Neutrophil (primary cell): ENCODE measurements around the gene RELA.
"Not testable (repeated sequence)": the region's sequence is repeated elsewhere in the genome, so short reads cannot be mapped to it uniquely, and the experiment has no call there.

ENCODE experiments used
- H3K27ac ChIP-seq: fragments of 200-600 bp; sonication (generic); 2 replicates; pipeline ENCODE4 v1.5.1; 2016; ENCODE audit warnings: mild to moderate bottlenecking, moderate library complexity
- H3K27me3 ChIP-seq: fragments of 200-600 bp; sonication (generic); 2 replicates; pipeline ENCODE4 v1.6.0; 2016; ENCODE audit warnings: mild to moderate bottlenecking
- H3K36me3 ChIP-seq: fragments of 200-600 bp; sonication (generic); 2 replicates; pipeline ENCODE4 v1.5.1; 2017
- H3K4me1 ChIP-seq, 2 experiments: fragments of 200-600 bp in 1 of 2; sonication (generic) in 1 of 2; 1 replicate in 1 of 2; 2 replicates in 1 of 2; pipeline versions ENCODE4 v1.5.1 to v1.6.1; 2013 to 2016; ENCODE audit warnings: low read depth in 1 of 2, low read length in 1 of 2, mild to moderate bottlenecking in 1 of 2, moderate library complexity in 1 of 2; ENCODE audit not compliant: control insufficient read depth in 1 of 2, insufficient read depth in 1 of 2
- H3K4me3 ChIP-seq, 2 experiments: fragments of 200-600 bp in 1 of 2; sonication (generic) in 1 of 2; 1 replicate in 1 of 2; 2 replicates in 1 of 2; pipeline ENCODE4 v1.5.1; 2013 to 2016; ENCODE audit warnings: low read depth in 1 of 2, low read length in 1 of 2, mild to moderate bottlenecking in 1 of 2, moderate library complexity in 1 of 2
- H3K9me3 ChIP-seq: fragments of 200-600 bp; sonication (generic); 2 replicates; pipeline ENCODE4 v1.5.1; 2016
- TF ChIP-seq, protein P1 (sequence below): fragments of 200-600 bp; sonication (generic); IDR thresholded peaks from 2 replicates; pipeline ENCODE4 v1.5.1; 2016; ENCODE audit warnings: antibody characterized with exemption

RELA gene

DNA sequence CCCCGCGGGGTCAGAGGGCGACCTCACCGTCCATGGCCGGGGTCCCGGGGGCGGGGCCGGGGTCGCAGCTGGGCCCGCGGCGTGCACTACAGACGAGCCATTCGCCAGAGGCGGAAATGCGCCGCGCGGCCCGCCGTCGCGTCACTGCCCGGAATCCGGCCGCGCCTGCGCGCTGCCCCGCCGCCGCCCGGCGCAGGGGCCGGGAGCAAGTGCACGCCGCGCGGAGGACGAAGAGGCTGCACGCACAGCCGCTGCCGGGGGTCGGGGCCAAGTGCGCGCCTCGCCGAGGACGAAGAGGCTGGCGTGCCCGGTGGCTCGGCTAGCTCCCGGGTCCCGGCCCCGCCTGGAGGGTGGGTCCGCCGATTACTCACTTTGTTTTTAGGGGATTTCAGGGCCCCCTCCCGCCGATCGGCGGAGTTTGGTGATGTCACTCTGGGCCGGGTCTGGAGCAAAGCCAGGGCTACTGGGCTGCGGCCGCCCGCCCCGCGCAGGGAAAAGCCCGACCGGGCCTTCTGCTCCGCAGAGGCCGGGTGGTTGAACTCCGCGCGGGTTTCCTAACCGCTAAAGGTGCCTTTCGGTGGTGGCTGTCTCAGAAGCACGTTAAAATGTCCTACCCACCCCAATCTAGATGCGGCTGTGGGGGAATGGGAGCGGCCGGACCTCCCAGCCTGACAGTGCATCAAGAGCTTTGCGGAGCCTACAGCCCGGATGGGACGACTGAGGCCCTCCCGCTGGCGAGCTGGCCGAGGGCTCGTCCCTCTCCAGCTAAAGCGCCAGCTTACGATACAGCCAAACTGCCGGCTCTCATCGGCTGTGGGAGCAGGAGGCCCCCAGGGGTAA lies at the start of gene RELA:
RELA (minus strand) TSS at position 118 of the 840 bp plus-strand sequence; CDS start at position 34, 84 bp downstream.
- H3K27me3 ChIP-seq, result no peaks in the 10 kb centered on the region
- no peaks in the 10 kb centered on the region for H3K9me3 ChIP-seq
- peaks cover 26 to 29% of the 10 kb centered on the region in 2 experiments for H3K4me1 ChIP-seq
- TF ChIP-seq, protein P1, sequence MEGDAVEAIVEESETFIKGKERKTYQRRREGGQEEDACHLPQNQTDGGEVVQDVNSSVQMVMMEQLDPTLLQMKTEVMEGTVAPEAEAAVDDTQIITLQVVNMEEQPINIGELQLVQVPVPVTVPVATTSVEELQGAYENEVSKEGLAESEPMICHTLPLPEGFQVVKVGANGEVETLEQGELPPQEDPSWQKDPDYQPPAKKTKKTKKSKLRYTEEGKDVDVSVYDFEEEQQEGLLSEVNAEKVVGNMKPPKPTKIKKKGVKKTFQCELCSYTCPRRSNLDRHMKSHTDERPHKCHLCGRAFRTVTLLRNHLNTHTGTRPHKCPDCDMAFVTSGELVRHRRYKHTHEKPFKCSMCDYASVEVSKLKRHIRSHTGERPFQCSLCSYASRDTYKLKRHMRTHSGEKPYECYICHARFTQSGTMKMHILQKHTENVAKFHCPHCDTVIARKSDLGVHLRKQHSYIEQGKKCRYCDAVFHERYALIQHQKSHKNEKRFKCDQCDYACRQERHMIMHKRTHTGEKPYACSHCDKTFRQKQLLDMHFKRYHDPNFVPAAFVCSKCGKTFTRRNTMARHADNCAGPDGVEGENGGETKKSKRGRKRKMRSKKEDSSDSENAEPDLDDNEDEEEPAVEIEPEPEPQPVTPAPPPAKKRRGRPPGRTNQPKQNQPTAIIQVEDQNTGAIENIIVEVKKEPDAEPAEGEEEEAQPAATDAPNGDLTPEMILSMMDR, result peak; percentile 68
- H3K36me3 ChIP-seq, result peaks cover 37% of the 10 kb centered on the region
- peak within 1 kb of the TSS; percentile 85 to 87 for H3K4me3 ChIP-seq
- H3K27ac ChIP-seq, result peak within 1 kb of the TSS; percentile 99

DNA sequence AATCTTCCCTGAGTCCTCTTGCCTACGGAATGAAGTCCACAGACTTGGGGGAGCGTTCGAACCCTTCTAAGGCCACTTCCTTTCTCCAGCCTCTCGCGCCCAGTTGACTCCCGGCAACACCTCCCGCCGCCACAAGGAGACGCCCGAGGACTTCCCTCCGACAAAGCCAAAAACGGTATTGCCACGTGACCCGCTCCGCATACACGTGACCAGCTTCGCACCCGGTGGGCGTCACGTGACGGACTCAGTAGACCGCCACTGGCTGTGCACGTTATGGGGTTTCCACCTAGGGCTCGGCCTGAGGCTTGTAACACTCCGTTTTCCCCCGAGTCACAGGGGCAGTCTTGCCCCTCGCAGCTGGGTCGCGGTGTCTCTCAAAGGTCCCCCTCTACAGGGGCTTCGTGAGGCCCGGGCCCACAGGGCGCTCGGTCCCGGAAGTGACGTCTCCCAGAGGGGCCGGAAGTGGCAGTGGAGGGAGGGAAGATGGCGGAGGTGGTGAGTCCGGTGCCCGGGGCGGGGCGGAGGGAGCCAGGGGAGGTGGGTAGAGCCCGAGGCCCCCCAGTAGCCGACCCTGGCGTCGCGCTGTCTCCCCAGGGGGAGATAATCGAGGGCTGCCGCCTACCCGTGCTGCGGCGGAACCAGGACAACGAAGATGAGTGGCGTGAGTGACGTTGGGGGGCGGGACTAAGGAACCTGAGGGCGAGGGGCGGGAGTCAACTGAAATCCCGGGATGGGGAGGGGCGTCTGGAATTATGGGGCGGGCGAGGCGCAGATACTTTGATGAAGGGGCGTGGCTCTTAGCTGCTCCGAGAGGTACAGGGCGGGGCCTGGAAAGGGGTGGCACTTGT lies 49.3 kb upstream of the RELA start, which contains the start of gene KAT5:
KAT5 (plus strand) TSS at position 468 of the 848 bp plus-strand sequence; CDS start at position 484, 16 bp downstream.
- TF ChIP-seq, protein P1, result peak; percentile 99
- H3K36me3 ChIP-seq, result peaks cover 48% of the 10 kb centered on the region
- H3K4me1 ChIP-seq, result peaks cover 15% of the 10 kb centered on the region in 2 experiments
- peak within 1 kb of the TSS; percentile 99 for H3K4me3 ChIP-seq
- no peaks in the 10 kb centered on the region for H3K9me3 ChIP-seq
- no peaks in the 10 kb centered on the region for H3K27me3 ChIP-seq
- H3K27ac ChIP-seq, result peak within 1 kb of the TSS; percentile 99

DNA sequence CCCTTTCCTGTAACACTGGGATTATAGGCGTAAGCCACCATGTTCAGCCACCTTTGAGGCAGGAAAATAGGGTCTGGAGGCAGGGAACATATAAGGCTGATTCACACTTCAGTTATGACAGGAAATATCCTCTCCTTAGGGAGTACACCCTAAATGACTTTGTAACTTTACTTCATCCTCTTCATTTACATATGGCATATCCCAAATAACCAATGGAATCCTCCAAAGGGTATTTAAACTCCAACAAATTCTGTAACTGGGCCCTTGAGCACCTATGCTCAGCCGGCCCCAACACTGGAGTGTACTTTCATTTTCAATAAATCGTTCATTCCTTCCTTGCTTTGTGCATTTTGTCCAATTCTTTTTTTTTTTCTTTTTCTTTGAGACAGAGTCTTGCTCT lies 47.7 kb upstream of the RELA start:
- TF ChIP-seq, protein P1, result no peak
- Histone ChIP-seq H3K36me3 (peaks cover 32% of the 10 kb centered on the region), H3K27ac (no peak overlapping the region), H3K27me3 (no peaks in the 10 kb centered on the region), H3K9me3 (no peaks in the 10 kb centered on the region), H3K4me3 (no peak overlapping the region), H3K4me1 (peaks cover 17 to 20% of the 10 kb centered on the region in 2 experiments)

DNA sequence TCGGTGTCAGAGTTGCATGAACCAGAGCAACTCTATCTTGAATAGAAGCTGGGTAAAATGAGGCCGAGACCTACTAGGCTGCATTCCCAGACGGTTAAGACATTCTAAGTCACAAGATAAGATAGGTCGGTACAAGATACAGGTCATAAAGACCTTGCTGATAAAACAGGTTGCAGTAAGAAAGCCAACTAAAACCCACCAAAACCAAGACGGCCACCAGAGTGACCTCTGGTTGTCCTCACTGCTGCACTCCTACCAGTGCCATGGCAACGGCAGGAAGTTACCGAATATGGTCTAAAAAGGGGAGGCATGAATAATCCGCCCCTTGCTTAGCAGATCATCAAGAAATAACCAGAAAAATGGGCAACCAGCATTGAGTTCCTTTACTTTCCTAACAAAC lies 46.9 kb upstream of the RELA start:
- H3K9me3 ChIP-seq, result no peaks in the 10 kb centered on the region
- peaks cover 25% of the 10 kb centered on the region for H3K36me3 ChIP-seq
- TF ChIP-seq, protein P1, result no peak

DNA sequence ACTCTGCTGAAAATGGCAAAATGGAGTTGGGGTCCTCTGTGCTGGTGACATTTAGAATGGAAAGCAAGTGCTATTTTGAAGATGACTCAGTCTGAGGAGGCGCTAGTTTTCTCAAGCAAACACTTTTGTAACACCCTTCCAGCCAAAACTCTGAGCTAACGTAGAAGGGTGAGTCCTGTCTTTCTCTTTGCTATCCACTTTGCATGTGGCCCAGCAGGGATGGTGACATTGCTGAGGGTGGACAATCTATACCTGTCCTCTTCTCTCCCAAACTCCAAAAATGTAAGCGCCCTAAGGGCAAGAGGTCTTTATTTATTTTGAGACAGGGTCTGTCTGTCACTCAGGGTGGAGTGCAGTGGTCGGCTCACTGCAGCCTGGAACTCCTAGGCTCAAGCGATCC lies 45.7 kb upstream of the RELA start:
- TF ChIP-seq, protein P1, result no peak
- Histone ChIP-seq H3K9me3 (no peaks in the 10 kb centered on the region), H3K4me3 (no peak overlapping the region), H3K4me1 (peaks cover 17 to 20% of the 10 kb centered on the region in 2 experiments), H3K36me3 (peaks cover 12% of the 10 kb centered on the region), H3K27ac (no peak overlapping the region), H3K27me3 (no peaks in the 10 kb centered on the region)

More for the DNA sequence above, 46.9 kb upstream of the RELA start:
- Histone ChIP-seq H3K27me3 (no peaks in the 10 kb centered on the region), H3K27ac (no peak overlapping the region), H3K4me1 (peaks cover 17 to 20% of the 10 kb centered on the region in 2 experiments), H3K4me3 (no peak overlapping the region)

DNA sequence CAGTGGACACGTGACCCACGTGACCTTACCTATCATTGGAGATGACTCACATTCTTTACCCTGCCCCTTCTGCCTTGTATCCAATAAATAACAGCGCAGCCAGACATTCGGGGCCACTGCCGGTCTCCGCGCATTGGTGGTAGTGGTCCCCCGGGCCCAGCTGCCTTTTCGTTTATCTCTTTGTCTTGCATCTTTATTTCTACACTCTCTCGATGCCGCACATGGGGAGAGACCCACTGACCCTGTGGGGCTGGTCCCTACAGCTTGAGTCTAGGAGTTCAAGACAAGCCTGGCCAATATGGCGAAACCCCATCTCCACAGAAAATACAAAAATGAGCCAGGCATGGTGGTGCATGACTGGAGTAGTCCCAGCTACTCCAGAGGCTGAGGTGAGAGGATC lies 44.3 kb upstream of the RELA start:
- not testable (repeated sequence) for H3K4me3 ChIP-seq, H3K27me3 ChIP-seq, H3K27ac ChIP-seq

More for the DNA sequence above, 44.3 kb upstream of the RELA start:
- not testable (repeated sequence) for H3K9me3 ChIP-seq, H3K36me3 ChIP-seq
- peaks cover 9 to 11% of the 10 kb centered on the region in 2 experiments for H3K4me1 ChIP-seq
